Measurements from ENCODE around the gene BBS4.

- TF ChIP-seq CTCF (IDR thresholded peaks at IDR 0.05; ENCODE audit: low read length) (no peak), EZH2phosphoT487 (IDR thresholded peaks at IDR 0.05; ENCODE audit: low read length) (no peak)
Observed at GRCh38 chr15:72737061-72737460, 51.1 kb downstream of the BBS4 start.

Measured in MM.1S (cell line).